HG03378 (cell line): ENCODE data around the gene ANKRD13C.

Experiments
- ATAC-seq: cut with Tn5 transposase; IDR thresholded peaks from one replicate; pipeline ENCODE4 v1.9.1; 2021; ENCODE audit warnings: mild to moderate bottlenecking, moderate library complexity; ENCODE audit not compliant: unreplicated experiment

ANKRD13C gene

DNA sequence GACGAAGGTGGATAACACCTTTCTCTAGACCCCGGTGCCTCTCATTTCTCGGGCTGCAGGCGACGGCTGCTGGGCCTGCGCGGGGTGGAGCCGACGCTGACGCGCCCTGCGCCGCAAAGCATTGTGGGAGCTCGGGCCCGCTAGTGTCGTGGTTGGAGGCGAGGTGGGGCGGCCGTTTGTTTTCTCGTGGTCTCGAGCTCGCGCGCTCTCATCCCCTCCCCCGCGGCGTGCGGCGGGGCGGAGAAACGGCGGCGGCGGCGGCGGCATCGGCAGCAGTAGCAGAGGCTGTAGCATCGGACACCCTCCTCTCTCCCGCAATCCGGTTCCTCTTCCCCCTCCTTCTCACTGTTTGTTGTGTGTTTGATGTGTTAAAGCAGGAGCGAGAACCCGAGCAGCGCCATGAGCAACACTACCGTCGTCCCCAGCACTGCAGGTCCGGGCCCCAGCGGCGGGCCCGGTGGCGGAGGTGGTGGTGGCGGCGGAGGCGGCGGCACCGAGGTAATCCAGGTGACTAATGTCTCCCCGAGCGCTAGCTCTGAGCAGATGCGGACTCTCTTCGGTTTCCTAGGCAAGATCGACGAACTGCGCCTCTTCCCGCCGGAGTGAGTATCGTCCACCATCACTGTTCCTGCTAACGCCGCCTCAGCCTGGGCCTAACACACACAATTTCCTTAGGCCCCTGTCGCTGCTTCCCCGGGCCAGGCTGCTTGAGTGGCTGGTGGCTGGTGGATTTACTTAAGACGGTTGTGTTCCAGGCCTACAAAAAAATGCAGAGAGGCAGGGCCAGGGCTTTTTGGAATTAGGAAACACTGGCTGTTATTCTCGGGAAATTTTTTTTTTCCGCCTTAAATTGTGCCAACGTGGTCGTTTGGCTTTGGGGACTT is 133.0 kb downstream of the ANKRD13C start, which contains the start of gene SRSF11:
Gene SRSF11 (plus strand): TSS at position 143 of the 884 bp plus-strand sequence. CDS start 257 bp downstream, at position 400.
- peak; percentile 76 for ATAC-seq

DNA sequence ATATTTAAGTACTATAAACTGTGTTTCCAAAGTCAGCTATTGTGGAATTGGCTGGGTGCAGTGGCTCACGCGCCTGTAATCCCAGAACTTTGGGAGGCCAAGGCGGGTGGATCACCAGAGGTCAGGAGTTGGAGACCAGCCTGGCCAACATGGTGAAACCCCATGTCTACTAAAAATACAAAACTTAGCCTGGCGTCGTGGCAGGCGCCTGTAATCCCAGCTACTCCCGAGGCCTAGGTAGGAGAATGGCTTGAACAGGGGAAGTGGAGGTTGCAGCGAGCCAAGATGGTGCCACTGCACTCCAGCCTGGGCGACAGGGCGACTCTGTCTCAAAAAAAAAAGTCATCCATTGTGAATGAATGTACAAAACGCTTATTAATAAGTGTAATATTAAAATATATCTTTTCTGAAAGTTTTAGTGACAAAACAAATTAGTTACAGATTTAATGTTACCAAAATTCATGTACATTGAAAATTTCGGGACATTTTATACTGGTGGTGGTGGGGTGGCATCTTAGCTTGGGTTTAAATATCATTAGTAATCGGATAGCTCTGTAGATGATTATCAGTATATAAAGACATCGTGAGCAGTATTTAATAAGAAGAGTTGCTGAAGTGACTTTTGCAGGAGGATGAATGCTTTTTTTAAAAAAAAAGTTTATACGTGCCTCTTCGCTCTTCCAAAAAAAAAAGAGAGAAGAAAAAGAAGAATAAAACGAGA is 133.8 kb downstream of the ANKRD13C start:
- ATAC-seq = peak; percentile 16

DNA sequence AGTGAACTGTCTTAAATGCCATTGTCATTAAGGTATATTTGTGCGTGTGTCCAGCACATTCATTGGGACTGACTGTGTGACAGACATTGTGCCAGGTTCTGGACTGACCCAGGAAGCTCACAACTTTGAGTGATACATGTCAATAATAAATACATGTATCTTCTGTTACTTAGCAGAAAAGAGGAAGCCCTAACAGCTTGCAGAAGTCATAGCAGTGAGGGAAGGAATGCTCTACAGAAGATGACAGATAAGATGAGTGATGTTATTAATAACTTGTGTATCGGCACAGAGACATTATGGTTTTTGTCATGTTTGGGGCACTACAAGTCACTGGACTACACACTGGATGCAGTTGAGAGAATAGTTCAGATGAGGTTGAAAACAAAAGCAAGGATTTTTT is 134.5 kb downstream of the ANKRD13C start:
- ATAC-seq = no peak

DNA sequence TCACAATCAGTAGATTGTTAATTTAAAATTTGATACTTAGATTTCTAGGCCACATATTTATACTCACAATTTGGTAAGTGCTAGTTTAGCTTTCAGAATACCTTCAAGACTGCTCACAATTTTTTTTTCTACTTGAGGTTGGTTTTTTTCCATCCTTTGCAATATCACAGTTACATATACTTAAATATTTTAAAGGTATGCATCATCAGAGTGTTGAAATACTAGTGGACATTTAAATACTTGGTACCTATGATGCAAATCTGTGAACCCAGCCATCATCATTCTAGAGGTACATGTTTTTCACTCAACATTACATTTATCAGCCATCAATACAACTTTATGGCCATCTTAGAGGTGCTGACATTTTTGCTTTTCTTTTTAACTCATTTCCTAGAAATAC is 143.0 kb downstream of the ANKRD13C start:
- no peak for ATAC-seq

DNA sequence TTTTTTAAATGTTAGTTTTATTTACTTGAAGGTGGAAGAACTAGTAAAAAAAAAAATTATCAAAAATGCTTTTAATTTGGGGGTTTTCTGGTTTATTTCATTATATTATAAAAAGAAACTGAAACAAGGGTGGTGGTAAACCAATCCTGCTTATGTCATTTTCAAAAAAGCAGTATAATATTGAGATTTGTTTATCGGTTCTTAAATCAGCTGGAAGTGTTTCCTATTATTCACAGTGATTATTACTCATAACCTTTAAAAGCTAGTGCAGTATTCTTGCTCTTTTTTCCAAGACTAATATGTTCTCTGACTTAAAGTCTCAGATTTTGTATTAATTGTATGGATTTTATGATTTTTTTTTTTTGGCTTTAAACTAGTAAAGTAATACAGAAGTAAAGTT is 143.7 kb downstream of the ANKRD13C start:
- no peak for ATAC-seq
